Stimulated activated naive CD4-positive, alpha-beta T cell (primary cell): Measurements from ENCODE around the gene PVR.
"Not testable (repeated sequence)": the region's sequence is repeated elsewhere in the genome, so short reads cannot be mapped to it uniquely, and the experiment has no call there.

Experiments used
- DNase-seq, 6 experiments: peaks; one replicate each; lab custom pipeline; 2025; lab: John Stamatoyannopoulos, UW

The PVR gene

DNA sequence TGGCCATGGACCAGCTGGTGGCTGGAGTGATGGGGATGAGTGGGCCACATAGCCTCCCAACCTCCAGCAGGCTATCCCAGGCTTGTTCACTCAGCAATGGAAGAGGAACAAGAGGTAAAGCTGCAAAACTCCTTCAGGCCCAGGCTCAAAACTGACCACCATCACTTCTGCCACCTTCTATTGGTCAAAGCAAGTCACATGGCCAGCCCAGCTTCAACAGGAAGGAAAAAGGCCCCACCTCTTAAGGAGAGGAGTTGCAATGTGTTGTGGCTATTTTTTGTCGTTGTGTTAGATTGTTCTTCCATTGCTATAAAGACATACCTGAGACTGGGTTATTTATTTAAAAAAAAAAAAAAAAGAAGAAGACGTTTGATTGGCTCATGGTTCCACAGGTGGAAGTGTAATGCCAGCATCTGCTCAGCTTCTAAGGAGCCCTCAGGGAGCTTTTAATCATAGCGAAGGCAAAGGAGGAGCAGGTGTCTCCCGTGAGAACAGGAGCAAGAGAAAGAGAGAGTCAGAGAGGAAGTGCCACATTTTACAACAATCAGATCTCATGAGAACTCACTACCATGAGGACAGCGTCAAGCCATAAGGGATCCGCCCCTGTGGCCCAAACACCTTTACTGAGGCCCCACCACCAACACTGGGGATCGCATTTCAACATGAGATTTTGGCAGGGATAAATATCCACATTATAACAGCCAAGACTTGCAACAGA, 24.9 kb upstream of the PVR start:
- no peak for DNase-seq

GRCh38 chr19:44620667-44621066, 23.0 kb upstream of the PVR start:
- DNase-seq = no peak

- DNase-seq = no peak
Measured at GRCh38 chr19:44621367-44621766, 22.3 kb upstream of the PVR start.

DNA sequence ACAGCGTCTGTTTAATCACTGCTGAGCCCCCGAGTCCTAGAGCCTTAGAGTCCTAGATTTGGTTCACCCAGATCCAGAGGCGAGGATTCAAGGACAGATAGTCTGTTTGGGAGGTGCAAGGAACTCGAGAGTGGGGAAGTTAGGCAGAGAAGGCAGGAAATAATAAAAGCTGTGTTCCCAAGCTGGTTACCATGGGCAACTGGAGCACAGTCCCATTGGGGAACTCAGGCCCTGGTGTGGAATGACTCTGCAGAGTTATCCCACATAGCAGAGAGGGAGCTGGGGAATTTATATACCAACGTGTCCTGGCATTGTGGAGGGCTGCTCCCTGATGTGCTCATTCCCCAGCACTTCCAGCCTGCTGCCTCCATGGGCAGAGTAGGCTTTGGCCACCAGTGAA, 20.6 kb upstream of the PVR start:
- no peak for DNase-seq

GRCh38 chr19:44623626-44624025, 20.1 kb upstream of the PVR start:
- DNase-seq = no peak

- no peak for DNase-seq
Measured at GRCh38 chr19:44624840-44625354, 18.8 kb upstream of the PVR start.

- DNase-seq = not testable (repeated sequence)
Measured at GRCh38 chr19:44625637-44626036, 18.1 kb upstream of the PVR start.

DNA sequence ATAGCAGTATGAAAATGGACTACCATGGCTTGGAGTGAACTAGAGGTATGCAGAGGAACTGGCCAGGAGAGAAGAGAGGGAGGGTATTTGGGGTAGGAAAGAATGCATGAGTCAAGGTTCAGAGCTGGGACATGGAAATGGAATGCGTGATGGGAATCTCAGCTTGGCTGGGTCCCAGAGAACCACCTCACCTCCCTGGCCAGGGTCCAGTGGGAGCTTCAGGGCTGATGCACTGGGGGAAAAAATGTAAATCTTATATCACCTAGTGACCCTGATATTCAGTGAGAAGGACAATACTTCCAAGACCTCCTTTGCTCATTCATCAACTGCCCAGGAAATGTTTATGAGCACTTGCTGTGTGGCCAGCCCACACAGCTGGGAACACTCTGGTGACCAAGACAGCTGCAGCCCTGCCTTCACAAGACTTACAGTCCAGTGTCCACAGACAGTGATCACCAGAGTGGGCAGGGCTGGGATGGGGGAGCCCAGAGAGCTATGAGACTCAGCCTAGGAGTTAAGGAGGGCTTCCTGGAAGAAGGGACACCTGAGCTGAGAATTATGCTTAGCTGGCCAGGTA, 17.6 kb upstream of the PVR start:
- DNase-seq = no peak

DNA sequence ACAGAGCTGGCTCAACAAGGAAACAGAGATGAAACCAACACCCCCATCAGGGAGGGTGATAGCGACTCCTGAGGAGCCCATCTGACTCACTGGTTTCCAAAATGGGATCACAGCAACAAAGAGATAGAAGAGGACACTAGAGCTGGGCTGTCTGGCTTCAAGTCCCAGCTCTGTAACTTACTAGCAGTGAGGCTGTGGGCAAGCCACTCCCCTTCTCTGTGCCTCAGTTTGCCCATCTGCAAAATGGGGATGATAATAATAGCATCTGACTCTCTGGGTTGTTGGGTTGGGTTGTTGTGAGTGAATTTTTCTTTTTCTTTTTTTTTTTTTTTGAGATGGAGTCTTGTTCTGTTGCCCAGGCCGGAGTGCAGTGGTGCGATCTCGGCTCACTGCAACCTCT, 16.1 kb upstream of the PVR start:
- DNase-seq = no peak

DNA sequence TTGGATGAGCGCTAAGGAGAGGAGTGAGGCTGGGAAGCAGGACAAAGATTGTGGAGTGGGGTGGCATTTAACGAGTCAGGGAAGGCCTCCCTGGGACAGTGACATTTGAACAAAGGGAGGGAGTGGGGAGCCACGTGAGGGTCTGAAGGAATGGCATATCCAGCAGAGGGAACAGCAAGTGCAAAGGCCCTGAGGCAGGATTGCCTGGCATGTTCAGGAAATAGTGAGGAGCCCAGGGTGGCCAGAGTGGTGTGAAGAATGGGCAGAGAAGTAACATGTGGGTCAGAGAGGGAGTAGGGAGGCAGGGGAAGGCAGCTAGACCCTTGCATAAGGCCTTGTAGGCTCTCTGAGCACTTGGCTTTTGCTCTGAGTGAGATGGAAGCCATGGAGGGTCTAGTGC, 14.9 kb upstream of the PVR start:
- no peak for DNase-seq

- not testable (repeated sequence) for DNase-seq
Measured at GRCh38 chr19:44631611-44632010, 12.1 kb upstream of the PVR start.

- DNase-seq = not testable (repeated sequence)
Measured at GRCh38 chr19:44634058-44634457, 9.7 kb upstream of the PVR start.

DNA sequence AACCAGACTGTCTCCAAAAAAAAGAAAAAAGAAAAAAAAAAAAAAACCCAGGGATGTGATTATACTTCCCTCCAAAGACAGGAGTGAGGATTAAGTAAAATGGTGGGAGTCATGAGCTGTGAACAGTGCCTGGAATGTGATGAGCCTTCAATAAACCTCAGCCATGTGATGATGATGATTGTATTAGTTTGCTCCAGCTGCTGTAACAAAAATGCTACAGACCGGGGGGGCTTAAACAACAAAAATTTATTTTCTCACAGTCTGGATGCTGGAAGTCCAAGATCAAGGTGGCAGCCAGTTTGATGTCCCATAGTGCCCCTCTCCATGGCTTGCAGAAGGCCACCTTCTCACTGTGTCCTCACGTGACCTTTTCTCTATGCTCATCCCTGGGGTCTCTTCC, 8.9 kb upstream of the PVR start:
- DNase-seq = no peak

DNA sequence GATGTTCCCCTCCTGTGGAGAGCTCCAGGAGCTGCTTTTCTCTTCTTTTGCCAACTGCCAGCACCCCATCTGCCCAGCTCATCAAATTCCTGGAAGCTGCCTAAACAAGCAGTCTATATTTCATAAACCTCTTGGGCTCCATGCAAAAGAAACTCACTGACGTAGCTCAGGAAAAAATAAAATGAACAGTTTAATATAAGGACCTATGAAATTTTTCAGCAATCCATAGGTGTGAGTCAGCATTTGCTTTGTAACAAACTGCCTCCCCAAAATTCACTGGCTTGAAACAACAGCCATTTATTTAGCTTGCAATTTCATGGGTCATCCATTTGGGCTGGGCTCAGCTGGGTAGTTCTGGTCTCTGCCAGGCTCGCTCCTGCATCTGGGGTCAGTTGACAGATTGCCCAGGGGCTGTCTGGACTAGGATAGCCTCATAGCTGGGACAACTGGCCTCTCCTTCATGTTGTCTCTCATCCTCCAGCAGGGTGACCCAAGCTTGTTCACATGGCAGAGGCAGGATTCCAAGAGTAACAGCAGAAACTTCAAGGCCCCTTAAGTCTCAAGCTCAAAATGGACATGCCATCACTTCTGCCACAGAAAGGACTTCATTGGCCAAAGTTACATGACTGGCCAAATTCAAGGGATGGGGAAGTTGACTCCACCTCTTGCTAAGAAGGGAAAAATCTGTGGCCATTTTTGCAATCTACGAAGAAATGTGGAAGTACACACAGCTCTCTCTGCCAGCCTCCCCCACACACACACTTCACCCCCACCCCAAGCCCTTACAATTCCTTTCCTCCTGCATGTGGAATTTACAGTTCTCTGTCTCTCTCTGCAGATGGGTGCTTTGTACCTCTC, 7.9 kb upstream of the PVR start:
- no peak for DNase-seq

GRCh38 chr19:44636439-44637389, 7.0 kb upstream of the PVR start:
- DNase-seq = no peak

GRCh38 chr19:44637390-44637764, 6.3 kb upstream of the PVR start:
- no peak for DNase-seq

- DNase-seq = no peak
Measured at GRCh38 chr19:44640518-44640917, 3.2 kb upstream of the PVR start.

DNA sequence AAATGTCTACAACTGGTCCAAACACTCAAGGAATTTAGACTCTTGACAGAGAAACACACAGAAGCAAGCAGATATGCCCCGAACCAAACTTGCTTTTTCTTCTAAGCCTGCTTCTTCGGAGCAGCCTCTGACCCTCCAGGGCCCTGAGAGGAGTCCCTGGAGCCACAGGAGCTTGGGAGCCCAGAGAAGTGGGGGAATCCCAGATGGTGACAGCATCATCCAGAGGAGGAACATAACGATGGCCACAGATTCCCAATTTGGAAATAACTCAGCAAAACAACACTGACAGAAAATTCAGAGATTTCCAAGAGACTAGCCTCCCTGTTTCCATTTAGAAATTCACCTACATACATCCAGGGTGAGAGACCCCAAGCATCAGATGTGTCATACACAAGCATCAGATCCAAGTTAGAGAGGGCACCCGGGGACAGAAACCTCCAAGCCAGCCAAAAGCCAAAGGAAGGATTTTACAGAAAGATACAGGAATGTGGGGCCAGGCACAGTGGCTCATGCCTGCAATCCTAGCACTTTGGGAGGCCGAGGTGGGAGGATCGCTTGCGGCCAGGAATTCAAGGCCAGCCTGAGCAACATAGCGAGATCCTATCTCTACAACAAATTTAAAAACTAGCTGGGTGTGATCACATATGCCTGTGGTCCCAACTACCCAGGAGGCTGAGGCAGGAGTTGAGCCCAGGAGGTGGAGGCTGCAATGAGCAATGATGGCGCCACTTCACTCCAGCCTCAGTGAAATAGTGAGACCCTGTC, 2.0 kb upstream of the PVR start:
- DNase-seq = no peak

- DNase-seq = no peak
Measured at GRCh38 chr19:44642377-44642776, 1.3 kb upstream of the PVR start.

GRCh38 chr19:44644402-44645016, 799 bp downstream of the PVR start:
- DNase-seq = peak in 1 of 6 experiments; percentile 24
